HL-60/S4 treated with retinoic acid at 250 ng/mL for 4 days and 3 days (cell line): ENCODE measurements around the gene C10orf62.
"Not testable (repeated sequence)": the region's sequence is repeated elsewhere in the genome, so short reads cannot be mapped to it uniquely, and the experiment has no call there.

ENCODE experiments used
- in situ Hi-C: fragments of 300-500 bp; cut with MboI; formaldehyde crosslinking; loops from 2 replicates; pipeline ENCODE4 v1.7.0; 2022; ENCODE audit warnings: low sequenced_read_pairs

C10orf62 gene

DNA sequence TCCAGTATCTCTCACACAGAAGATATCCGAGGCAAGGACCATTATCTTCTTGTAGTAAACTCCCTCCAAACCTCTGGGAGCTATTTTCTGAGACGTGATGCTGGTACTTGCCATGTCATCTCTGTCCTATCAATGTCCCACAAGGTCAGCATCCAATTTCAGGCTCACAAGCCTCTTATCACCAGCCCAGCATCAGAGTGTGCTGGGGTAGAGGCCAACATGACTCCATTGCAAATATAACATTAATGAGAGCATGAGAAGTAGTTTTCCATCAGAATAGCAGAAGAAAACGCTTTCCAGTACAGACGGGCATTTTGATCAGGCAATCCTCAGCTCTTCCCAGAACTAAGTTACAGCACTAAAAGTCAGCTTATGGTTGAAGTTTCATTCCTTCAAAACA, 38.2 kb downstream of the C10orf62 start:
- in situ Hi-C loops = no loop called here

GRCh38 chr10:97628228-97628627, 38.7 kb downstream of the C10orf62 start:
- in situ Hi-C loops = no loop called here

- in situ Hi-C loops = no loop called here
These were observed 39.8 kb downstream of the C10orf62 start for GRCh38 chr10:97629289-97629688.

GRCh38 chr10:97631098-97631497, 41.6 kb downstream of the C10orf62 start:
- in situ Hi-C loops = no loop called here

- in situ Hi-C loops = no loop called here
These were observed 43.7 kb downstream of the C10orf62 start, which contains the start of gene MORN4 for GRCh38 chr10:97632949-97633884. TSS of gene MORN4 (minus strand) at chr10:97633500. CDS start at chr10:97619653, 13,847 bp downstream.

DNA sequence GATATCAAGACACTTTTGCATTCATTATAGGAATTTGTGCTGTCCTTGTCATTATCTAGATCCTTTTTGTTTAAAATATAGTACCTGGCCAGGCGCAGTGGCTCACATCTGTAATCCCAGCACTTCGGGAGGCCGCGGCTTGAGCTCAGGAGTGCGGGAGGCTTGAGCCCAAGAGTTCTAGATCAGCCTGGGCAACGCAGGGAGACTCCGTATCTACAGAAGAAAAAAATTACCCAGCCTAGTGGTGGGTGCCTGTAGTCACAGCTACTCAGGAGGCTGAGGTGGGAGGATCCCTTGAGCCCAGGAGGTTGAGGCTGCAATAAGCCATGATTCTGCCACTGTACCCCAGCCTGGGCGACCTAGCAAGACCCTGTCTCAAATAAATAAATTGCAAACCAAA, 44.4 kb downstream of the C10orf62 start:
- in situ Hi-C loops = no loop called here

GRCh38 chr10:97635577-97635976, 46.1 kb downstream of the C10orf62 start:
- in situ Hi-C loops = no loop called here

DNA sequence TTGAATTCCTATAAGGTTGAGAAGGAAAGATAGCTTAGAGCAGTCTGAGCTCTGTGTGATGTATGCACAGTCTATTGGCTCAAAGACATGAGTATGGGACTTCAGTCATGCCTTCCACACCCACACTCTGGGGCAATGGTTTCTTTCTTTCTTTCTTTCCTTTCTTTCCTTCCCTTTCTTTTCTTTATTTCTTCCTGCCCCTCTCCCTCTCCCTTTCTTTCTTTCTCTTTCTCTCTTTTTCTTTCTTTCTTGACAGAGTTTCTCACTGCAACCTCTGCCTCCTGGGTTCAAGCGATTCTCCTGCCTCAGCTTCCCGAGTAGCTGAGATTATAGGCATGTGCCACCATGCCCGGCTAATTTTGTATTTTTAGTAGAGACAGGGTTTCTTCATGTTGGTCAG, 49.6 kb downstream of the C10orf62 start:
- in situ Hi-C loops = not testable (repeated sequence)

- in situ Hi-C loops = no loop called here
These were observed 50.8 kb downstream of the C10orf62 start, which contains the start of gene PI4K2A for GRCh38 chr10:97640174-97640867. TSS of gene PI4K2A (plus strand) at chr10:97640671. CDS start at chr10:97640743, 72 bp downstream.
